Measurements from ENCODE around the gene KDM4B.

KDM4B gene

DNA sequence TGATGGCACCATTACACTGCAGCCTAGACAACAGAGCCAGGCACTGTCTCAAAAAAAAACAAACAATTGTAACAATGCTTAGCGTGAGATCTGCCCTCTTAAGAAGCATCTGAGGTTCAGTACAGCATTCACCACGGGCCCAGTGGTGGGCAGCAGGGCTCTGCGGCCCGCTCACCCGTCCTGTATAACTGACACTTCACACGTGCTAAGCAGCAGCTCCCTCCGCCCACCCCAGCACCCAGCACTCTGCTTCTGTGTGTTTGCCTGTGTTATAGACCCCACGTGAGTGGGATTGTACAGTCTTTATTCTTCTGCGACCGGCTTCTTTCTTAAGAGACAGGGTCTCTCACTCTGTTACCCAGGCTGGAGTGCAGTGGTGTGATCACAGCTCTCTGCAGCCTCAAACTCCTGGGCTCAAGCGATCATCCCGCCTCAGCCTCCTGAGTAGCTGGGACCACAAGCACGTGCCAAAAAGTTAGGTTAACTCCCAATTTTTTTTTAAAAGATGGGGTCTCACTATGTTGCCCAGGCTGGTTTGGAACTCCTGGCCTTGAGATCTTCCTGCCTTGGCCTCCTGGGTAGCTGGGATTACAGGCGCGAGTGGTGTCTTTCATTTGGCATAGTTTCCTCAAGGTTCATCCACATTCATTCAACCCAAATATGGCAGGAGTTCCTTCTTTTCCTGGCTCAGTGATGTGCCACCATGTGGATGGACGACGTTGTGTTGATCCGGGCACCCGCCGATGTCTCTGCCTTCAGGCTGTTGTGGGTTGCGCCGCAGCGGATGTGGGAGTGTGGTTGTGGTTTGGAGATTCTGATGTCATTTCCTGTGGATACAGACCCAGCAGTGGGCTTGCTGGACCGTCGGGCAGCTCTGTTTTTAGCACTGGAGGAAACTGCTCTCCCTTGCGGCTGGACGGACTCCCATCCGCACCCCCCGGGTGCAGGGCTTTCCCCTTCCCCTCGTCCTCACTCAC, 170.0 kb downstream of the KDM4B start:
- no peak overlapping the region for H3K4me3 ChIP-seq (ENCODE audit: low read depth, low read length)
- DNase-seq (ENCODE audit: low read depth), result peak; percentile 8

DNA sequence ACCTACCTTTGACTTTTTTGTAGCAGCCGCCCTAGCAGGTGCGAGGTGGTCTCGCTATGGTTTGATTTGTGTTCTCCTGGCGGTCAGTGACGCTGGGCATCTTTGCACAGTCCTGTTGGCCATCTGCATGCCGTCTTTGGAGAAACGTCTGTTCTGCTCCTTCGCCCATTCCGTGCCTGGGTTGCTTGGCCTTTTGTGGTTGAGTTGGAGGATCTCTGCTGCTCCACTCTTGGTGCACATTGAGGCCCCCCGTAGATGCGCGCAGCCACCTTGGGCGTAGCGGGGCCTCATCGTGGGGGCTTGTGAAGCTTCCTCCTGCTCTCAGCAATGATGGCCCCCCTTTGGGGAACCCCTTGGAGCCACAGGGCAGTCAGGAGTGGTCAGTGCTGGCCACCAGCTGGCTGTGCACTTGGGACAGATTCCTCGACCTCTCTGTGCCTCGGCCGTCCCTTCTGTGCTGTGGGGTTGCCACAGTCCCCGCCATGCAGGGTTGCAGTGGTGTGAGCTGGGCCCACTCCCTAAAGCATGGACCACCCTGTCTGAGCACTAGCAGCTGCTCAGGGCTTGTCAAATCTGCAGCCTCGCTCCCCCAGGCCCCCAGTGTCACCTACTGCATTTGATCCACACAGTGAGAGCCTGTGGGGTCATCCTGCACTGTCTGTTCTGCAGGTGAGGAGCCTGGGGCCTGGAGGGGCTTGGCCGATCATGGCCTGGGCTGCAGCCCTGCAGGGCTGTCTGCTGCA, 170.8 kb downstream of the KDM4B start:
- no peak overlapping the region for H3K4me3 ChIP-seq (ENCODE audit: low read depth, low read length)
- no peak for DNase-seq (ENCODE audit: low read depth)

DNA sequence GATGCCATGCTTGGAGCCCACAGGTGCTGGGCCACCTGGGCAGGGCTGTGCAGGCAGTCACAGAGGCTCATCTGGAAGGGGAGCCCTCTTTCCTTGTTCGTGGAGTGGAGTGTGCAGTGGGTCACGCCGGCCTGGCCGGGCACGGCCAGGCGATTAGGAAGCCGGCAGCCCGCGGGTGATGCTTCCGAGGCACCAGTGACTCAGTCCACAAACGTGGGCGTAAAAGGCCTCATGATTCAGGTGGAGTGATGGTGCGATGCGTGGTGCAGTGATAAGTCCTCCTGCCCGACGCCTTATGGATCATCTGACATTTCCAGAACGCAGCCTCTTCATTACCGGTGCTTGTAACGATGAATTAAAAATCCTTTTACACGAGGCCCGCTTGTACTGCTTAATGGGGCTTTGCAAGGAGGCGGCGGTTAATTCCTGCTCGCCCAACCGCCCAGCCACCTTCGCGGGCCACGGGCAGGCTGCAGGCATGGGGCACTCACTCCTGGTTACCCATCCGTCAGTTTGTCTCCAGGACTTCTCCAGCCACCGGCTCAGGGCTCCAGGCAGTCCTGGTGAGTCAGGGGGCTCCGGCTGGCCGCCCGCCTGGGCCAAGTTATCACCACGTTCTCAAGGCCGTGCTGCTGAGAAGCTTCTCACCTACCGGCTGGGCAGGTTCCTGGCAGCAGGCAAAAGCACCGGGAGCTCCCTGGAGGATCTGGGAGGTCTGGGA, 172.4 kb downstream of the KDM4B start:
- no peak for DNase-seq (ENCODE audit: low read depth)
- H3K4me3 ChIP-seq (ENCODE audit: low read depth, low read length), result no peak overlapping the region

DNA sequence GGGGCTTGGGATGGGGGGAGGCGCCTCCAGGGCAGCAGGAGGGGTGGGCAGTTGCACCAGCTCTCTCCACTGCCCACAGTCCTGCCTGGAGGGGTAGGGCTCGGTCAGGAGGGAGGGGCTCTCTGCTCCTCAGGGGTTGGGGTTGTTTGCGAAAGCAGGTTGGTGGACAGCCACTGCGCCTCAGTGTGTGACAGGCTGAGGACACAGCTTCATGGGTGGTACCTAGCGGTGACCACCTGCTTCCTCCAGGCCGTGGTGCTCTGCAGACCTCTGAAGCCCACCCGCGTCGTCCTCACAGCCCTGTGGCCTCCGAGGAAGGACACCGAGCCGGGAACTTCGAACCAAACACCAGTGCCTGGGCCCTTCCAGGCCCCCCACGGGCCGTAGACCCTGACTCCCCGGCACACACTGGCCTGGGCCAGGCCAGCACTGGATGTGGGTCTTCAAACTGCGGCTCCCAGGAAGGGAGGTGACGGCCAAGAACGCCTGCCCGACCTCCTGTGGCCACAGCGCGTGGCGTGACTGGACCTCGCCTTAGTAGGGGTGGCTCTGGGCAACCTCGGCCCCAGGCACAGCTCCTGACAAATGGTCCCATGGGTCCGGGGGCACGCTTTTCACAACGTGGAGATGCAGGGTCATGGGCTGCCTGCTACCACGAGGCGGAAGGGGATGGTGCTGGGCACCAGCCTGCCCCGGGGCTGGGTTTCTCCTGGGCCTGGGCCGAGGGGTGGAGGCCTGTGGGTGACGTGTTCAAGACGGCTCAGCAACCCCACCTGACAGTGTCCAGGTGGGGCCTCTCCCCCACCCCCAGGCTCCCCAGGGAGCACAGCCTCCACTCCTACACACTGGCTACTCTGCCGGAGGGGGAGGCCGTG, 173.2 kb downstream of the KDM4B start:
- DNase-seq (ENCODE audit: low read depth), result no peak
- no peak overlapping the region for H3K4me3 ChIP-seq (ENCODE audit: low read depth, low read length)

DNA sequence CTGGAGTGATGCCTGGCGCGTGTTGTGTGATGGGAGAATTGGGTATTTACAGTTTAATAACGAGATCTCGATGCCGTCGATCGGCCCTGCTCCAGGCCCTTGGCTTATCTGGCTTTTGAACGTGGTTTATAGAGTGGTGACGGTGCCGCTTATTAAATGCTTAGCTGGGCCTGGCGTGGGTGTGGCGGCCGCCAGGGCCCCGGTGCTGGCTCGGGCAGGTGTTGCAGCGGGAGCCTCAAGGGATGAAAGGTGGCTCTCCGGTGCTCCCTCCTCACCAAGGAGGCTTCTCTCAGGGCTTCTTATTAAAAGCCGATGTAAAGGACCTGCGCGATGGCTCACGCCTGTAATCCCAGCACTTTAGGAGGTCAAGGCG, 173.8 kb downstream of the KDM4B start:
- no peak overlapping the region for H3K4me3 ChIP-seq (ENCODE audit: low read depth, low read length)
- DNase-seq (ENCODE audit: low read depth), result no peak

DNA sequence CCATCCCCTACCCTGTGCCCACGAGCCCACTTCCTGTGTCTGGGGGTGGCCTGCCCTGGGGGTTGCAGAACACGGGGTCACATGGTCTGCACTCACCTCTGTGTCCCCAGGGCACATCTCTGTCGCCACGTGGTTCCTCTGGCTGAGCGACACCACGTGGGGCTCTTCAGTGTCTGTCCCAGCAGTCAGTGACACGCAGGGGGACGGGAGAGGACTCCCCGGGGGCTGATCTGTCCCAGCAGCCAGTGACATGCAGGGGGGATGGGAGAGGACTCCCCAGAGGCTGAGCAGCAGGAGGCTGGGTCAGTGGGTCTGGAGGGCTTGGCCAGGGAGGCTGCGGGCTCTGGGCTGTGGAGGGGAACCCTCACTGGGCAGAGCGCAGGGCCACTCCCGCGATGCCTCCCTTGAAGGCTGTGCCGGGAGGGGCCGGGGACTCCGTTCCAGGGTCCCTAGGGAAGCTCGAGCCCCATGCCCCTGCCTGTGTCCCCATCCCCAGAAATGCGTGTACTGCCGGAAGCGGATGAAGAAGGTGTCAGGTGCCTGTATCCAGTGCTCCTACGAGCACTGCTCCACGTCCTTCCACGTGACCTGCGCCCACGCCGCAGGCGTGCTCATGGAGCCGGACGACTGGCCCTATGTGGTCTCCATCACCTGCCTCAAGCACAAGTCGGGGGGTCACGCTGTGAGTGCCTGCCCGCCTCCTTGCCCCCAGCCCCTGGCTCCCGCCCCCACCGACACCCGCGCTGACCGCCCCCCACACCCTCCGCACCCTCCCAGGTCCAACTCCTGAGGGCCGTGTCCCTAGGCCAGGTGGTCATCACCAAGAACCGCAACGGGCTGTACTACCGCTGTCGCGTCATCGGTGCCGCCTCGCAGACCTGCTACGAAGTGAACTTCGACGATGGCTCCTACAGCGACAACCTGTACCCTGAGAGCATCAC, 174.8 kb downstream of the KDM4B start:
- no peak for DNase-seq (ENCODE audit: low read depth)
- H3K4me3 ChIP-seq (ENCODE audit: low read depth, low read length), result no peak overlapping the region

DNA sequence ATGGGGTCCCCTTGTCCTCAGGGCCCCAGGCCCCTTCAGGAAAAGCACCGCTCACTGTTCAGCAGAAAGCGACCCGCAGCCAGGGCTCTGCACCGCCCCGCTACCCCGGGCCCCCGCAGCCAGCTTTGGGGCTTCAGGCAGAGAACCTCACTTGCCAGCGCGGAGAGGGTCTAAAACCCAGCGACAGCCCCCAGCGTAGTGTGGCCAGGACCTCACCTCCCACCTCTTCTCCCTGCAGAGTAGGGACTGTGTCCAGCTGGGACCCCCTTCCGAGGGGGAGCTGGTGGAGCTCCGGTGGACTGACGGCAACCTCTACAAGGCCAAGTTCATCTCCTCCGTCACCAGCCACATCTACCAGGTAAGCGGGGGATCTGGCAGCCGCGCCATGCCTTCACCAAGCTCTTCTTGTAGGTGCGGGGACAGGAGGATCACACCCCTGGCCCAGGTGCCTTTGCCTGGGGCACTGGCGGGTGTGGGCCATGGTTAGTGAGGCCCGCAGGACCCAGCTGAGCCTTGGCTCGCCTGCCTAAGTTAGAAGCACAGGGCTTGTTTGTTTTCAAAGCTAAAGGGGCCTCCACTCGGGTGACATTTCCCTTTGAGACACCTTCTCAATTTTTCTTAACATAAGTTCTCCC, 175.7 kb downstream of the KDM4B start:
- H3K4me3 ChIP-seq (ENCODE audit: low read depth, low read length), result no peak overlapping the region
- no peak for DNase-seq (ENCODE audit: low read depth)

DNA sequence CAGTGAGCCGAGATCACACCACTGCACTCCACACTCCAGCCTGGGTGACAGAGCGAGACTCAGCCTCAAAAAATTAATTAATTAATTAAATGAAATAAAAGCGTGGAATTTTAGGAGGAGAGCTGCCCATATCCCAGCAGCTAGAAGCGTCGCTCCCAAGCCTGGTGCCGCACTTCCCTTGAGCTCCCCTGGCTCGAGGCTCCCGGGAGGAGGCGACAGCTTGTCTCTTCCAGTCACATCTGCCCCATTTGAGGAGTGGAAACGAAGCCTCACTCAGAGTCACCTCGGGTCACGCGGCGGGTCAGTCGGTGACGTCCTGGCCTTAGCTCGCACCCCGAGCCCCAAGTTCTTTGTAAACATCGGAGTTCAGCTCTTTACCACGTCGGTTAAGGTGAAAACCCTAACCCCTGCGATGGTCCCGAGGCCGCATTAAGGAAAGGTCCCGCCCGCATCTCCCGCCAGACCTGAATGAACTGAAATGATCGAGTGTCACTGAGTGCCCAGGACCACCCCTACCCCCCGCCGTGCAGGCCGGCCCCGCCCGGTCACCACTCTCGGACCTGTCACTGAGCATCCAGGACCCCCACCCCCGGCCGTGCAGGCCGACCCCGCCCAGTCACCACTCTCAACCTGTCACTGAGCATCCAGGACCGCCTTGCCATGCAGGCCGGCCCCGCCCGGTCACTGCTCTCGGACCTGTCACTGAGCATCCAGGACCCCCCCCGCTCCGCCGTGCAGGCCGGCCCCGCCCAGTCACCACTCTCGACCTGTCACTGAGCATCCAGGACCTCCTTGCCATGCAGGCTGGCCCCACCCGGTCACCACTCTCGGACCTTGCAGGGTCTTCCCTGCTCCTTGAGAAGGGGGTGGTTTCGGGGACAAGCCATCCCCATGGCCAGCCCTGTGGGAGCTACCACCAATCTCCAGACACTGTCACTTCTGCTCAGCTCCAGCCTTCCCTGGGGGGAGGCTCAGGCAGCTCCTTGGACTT, 176.9 kb downstream of the KDM4B start:
- no peak overlapping the region for H3K4me3 ChIP-seq (ENCODE audit: low read depth, low read length)
- DNase-seq (ENCODE audit: low read depth), result no peak

DNA sequence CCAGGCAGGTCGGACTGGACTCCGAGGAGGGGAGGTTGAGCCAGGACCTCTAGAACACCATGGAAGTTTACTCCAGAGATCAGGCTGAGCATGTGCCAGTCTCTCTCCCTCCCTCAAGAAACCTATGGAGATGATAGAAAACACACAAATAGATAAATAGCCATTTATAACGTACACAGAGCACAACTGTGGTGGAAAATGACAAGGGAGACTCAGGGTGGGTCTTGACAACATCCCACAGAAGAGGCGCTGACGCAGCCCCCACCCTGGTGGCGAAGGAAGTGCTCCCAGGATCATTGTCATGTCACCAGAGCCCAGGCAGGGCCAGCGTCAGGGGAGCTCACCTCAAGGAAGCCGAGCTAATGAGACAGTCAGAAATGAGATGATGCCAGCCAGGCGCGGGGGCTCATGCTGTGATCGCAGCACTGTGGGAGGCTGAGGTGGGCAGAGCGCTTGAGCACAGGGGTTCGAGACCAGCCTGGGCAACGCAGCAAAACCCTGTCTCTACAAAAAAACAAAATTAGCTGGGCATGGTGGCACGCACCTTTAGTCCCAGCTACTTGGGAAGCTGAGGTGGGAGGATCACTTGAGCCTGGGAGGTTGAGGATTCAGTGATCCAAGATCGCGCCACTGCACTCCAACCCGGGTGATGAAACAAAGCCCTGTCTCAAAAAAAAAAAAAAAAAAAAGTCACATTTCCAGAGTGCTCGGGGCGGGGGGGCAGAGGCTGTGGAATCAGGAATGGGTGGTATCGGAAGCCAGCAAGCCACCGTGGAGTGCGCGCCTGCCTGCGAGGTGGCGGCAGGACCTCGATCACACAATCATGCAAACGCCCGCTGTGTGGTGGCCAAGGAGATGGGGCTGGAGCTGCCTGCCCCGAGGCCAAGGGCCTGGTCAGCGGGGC, 178.4 kb downstream of the KDM4B start:
- DNase-seq (ENCODE audit: low read depth), result no peak
- H3K4me3 ChIP-seq (ENCODE audit: low read depth, low read length), result no peak overlapping the region

DNA sequence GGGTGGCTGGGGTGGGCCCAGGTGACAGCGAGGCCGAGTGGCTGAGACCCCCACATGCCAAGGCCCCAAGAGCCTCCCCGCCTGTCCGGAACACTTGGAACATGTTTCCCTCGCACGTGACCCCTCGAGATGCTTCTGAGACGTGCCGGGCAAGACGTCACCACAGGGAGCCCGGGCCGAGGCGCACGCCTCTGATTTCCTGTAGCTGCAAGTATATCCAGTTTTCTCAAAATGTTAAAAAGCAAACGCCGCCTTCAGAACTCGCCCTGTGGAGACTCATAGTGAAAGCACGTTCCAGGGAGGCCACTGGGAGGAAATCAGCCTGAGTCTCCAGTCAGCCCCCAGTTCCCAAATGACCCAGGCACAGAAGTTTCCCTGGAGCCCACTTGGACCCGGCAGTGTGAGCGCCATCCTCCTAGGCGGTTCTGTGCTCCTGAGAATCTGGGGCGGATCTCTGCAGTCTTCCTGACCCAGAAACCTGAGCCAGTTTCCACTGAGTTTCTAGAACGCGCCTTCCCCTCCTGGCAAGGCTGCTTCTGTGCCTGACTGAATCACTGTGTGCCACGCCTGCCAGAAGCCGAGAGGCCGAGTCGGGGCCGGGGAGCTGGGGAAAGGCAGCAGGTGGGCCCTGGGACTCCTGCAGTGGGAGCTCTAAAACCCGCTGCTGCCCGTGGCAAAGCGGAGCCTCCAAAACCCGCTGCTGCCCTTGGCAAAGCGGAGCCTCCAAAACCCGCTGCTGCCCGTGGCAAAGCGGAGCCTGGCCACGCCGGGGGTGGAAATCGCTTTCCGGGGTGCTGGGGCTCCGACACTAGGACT, 179.3 kb downstream of the KDM4B start:
- no peak for DNase-seq (ENCODE audit: low read depth)
- no peak overlapping the region for H3K4me3 ChIP-seq (ENCODE audit: low read depth, low read length)

DNA sequence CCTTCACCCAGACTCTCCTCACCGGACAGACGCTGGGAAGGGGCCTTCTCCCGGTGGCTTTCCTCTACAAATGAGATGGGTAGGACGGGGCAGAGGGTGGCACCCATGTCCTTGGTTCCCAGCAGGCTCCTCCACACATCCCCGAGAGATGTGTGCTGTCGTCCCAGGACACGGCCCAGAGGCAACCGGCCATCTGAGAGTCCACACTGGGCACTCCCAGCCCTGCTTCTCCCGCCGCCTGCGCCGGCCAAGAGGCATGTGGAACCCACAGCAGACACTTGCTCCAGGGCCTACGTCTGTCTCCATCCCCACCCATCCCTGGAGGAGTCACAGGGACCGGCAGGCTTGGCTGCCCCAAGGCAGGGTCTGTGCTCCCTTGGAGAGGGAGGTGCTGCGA, 179.9 kb downstream of the KDM4B start:
- H3K4me3 ChIP-seq (ENCODE audit: low read depth, low read length), result no peak overlapping the region
- no peak for DNase-seq (ENCODE audit: low read depth)

DNA sequence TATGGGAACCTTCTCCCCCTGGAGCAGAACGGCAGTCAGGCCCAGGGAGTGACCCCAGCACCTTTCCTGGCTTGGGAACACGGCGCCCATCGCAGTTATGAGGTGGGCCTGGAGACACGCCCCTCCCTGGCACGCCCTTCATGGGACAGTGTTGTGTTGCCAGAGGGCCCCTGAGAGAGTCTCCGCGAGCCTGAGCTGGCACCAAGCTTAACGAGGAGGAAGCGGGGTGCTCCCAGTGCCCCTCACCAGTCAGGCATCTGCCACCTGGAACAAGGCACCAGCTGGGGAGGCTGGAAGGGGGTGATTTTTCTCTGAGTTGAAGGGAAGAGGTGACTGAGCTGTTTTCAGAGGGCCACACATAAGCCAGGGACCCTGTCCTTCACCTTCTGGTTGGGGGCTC, 180.6 kb downstream of the KDM4B start:
- H3K4me3 ChIP-seq (ENCODE audit: low read depth, low read length), result no peak overlapping the region
- no peak for DNase-seq (ENCODE audit: low read depth)

DNA sequence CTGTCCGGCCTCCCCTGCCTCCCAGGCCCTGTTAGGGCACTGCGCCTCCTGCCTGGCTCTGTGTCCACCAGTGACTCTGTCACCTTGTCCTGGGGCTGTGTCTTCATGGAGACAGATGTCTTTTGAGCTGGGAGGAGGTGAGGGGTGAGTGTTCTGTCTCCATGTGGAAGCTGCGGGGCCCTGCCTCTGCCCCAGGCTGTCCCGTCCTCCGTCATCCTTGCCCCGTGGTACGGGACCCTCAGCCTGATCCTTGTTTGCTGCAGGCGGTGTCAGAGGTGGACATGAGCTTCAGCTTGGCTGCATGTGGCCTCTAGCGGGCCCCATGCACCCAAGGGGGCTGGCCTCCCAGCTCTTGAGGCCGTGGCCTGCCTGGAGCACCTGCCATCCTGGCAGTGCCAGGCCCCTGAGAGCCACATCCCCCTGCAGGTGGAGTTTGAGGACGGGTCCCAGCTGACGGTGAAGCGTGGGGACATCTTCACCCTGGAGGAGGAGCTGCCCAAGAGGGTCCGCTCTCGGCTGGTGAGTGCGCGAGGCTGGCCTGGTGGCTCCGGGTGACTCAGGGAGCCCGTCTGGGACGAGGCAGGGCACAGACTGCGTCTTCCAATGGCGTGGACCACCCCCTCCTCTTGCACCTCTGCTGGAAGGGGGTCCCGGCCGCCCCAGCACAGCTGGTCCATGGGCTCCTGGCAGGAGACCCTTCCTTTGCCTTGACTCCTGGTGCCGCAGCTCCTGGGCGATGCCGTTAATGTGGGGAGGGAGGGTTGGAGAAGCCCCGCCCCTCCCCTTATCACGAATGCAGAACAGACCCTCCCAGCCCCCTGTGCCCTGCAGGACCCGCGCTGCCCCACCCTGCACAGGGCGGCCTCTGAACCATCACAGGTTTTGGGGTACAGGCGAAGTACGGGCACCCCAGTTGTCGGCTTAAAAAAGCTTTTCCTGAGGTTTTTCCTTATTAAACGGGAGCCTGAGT, 181.3 kb downstream of the KDM4B start:
- H3K4me3 ChIP-seq (ENCODE audit: low read depth, low read length), result no peak overlapping the region
- no peak for DNase-seq (ENCODE audit: low read depth)

All from skeletal muscle cell (primary cell).